Left colon (tissue), 2 donors: ENCODE measurements around the gene FBXO22. TPM values are rescaled to one million over a fixed set of nuclear protein-coding genes. Genes with fewer than 3 reads are reported as not detected.
"Not testable (repeated sequence)": the region's sequence is repeated elsewhere in the genome, so short reads cannot be mapped to it uniquely, and the experiment has no call there.

ENCODE experiments used
- ATAC-seq: fragments of 200-7000 bp; cut with Tn5 transposase; one replicate; pipeline ENCODE4 v1.9.1; 2020; ENCODE audit warnings: mild to moderate bottlenecking, moderate library complexity
- DNase-seq, 2 donors: peaks; one replicate each; pipeline ENCODE4 v3.0.0-alpha.2; 2020
- intact Hi-C, 2 donors: fragments of 100-400 bp; cut with DNase I in 1 of 2; cut with micrococcal nuclease in 1 of 2; formaldehyde crosslinking; loops; one replicate each; pipeline versions ENCODE4 v1.11.2 to v1.14.0; 2022; cut with DNase I, micrococcal nuclease
- long read RNA-seq: library from polyadenylated mRNA; unstranded; transcript quantifications from one replicate; pipeline ENCODE4 v2.0.0, GENCODE V29; 2021
- total RNA-seq, 2 donors: library from RNA; stranded (reverse); fragmentation: NEBNext Ultra II Directional; extraction: Animal tissue kit (Norgen Biotek cat#: 25700); gene quantifications; one replicate each; pipeline ENCODE4 v1.2.1, GENCODE V29; 2021
- donor health status: DM: no; HTN: no; CAD: no.
- donor health status: DM: yes; HTN: yes; CAD: no.

The FBXO22 gene
- 10 to 100 TPM; 20.9 to 24.8 TPM for total RNA-seq
- long read RNA-seq, full-length matches to known transcripts: 43 of 52 reads
- long read RNA-seq, partial matches to known transcripts: 1 of 52 reads
- long read RNA-seq, other reads (novel, unspliced or antisense): 8 of 52 reads

- ATAC-seq: peak; percentile 97
- intact Hi-C loops: no loop called here
- peak; percentile 91 to 95 for DNase-seq
Observed at GRCh38 chr15:75903331-75904239, at the start of gene FBXO22. Gene FBXO22 (plus strand): TSS chr15:75903878. CDS start chr15:75903964, 86 bp downstream.

- ATAC-seq: no peak
- intact Hi-C loops: no loop called here
Observed at GRCh38 chr15:75857886-75858285, 45.8 kb upstream of the FBXO22 start.

GRCh38 chr15:75861750-75862402 is 41.8 kb upstream of the FBXO22 start:
- ATAC-seq (no peak), DNase-seq (no peak)
- intact Hi-C loops: no loop called here

More at GRCh38 chr15:75857886-75858285, 45.8 kb upstream of the FBXO22 start:
- DNase-seq: no peak

GRCh38 chr15:75862796-75863195 is 40.9 kb upstream of the FBXO22 start:
- DNase-seq (no peak), ATAC-seq (no peak)
- intact Hi-C loops: no loop called here

GRCh38 chr15:75864213-75865059 is 39.2 kb upstream of the FBXO22 start:
- no peak for ATAC-seq
- intact Hi-C loops: no loop called here
- DNase-seq: no peak

GRCh38 chr15:75866045-75866444 is 37.6 kb upstream of the FBXO22 start:
- intact Hi-C loops, ATAC-seq: not testable (repeated sequence)

GRCh38 chr15:75866916-75867315 is 36.8 kb upstream of the FBXO22 start:
- ATAC-seq (no peak), DNase-seq (no peak)
- intact Hi-C loops: no loop called here

More at GRCh38 chr15:75866045-75866444, 37.6 kb upstream of the FBXO22 start:
- not testable (repeated sequence) for DNase-seq

GRCh38 chr15:75867449-75867848 is 36.2 kb upstream of the FBXO22 start:
- intact Hi-C loops: no loop called here
- DNase-seq: no peak

GRCh38 chr15:75868019-75868418 is 35.7 kb upstream of the FBXO22 start:
- intact Hi-C loops: no loop called here
- no peak for ATAC-seq
- no peak for DNase-seq

More at GRCh38 chr15:75867449-75867848, 36.2 kb upstream of the FBXO22 start:
- no peak for ATAC-seq

GRCh38 chr15:75869446-75869845 is 34.2 kb upstream of the FBXO22 start:
- DNase-seq (no peak), ATAC-seq (no peak)
- intact Hi-C loops: no loop called here

- intact Hi-C loops, ATAC-seq, DNase-seq: not testable (repeated sequence)
Observed at GRCh38 chr15:75871589-75871988, 32.1 kb upstream of the FBXO22 start.

GRCh38 chr15:75872403-75872990 is 31.2 kb upstream of the FBXO22 start:
- no peak for DNase-seq
- ATAC-seq: no peak
- intact Hi-C loops: no loop called here

GRCh38 chr15:75884041-75884440 is 19.6 kb upstream of the FBXO22 start:
- intact Hi-C loops: no loop called here
- DNase-seq (no peak), ATAC-seq (no peak)

GRCh38 chr15:75887178-75887577 is 16.5 kb upstream of the FBXO22 start:
- intact Hi-C loops: no loop called here
- DNase-seq: no peak
- ATAC-seq: no peak

GRCh38 chr15:75891895-75892294 is 11.8 kb upstream of the FBXO22 start:
- ATAC-seq (no peak), DNase-seq (no peak)
- intact Hi-C loops: no loop called here

GRCh38 chr15:75895731-75896130 is 7.9 kb upstream of the FBXO22 start:
- intact Hi-C loops: no loop called here
- DNase-seq (no peak), ATAC-seq (no peak)

- DNase-seq (no peak), ATAC-seq (no peak)
- intact Hi-C loops: no loop called here
Observed at GRCh38 chr15:75900577-75900976, 3.1 kb upstream of the FBXO22 start.

GRCh38 chr15:75902129-75902557 is 1.5 kb upstream of the FBXO22 start:
- ATAC-seq: no peak
- intact Hi-C loops: no loop called here
- no peak for DNase-seq
